Neural cell (in vitro differentiated cells): Measurements from ENCODE around the gene PARK7. TPM values are rescaled to one million over a fixed set of nuclear protein-coding genes. Genes with fewer than 3 reads are reported as not detected.

Source experiments
- H2AFZ ChIP-seq: fragments of 200-600, 300-800 bp; sonication (generic), shearing (Covaris generic); 2 replicates; pipeline ENCODE4 v1.6.0; 2014; ENCODE audit warnings: low read depth, mild to moderate bottlenecking, antibody characterized with exemption, low read length, moderate library complexity
- H3F3A ChIP-seq: fragments of 200-600 bp; shearing (Covaris generic); 2 replicates; pipeline ENCODE4 v1.6.1; 2016; ENCODE audit warnings: mild to moderate bottlenecking, moderate library complexity, mixed read lengths, antibody characterized with exemption, low read length; ENCODE audit not compliant: insufficient read depth, poor library complexity, severe bottlenecking
- H3K27ac ChIP-seq: fragments of 200-600, 300-800 bp; sonication (generic), shearing (Covaris generic); 2 replicates; pipeline ENCODE4 v1.5.1; 2014; ENCODE audit warnings: mild to moderate bottlenecking, low read length, moderate library complexity
- H3K27me3 ChIP-seq: fragments of 300-800, 200-600 bp; sonication (generic), shearing (Covaris generic); 2 replicates; pipeline ENCODE4 v1.6.0; 2014; ENCODE audit warnings: mild to moderate bottlenecking, low read depth, low read length, moderate library complexity; ENCODE audit not compliant: insufficient read depth
- H3K36me3 ChIP-seq: fragments of 300-800, 200-600 bp; sonication (generic), shearing (Covaris generic); 2 replicates; pipeline ENCODE4 v1.5.1; 2014; ENCODE audit warnings: mild to moderate bottlenecking, antibody characterized with exemption, low read length, moderate library complexity; ENCODE audit not compliant: insufficient read depth
- H3K4me2 ChIP-seq: fragments of 300-800, 200-600 bp; sonication (generic), shearing (Covaris generic); 2 replicates; pipeline ENCODE4 v1.6.0; 2014; ENCODE audit warnings: mild to moderate bottlenecking, low read length
- H3K4me3 ChIP-seq: fragments of 300-800, 200-600 bp; sonication (generic), shearing (Covaris generic); 2 replicates; pipeline ENCODE4 v1.5.1; 2014; ENCODE audit warnings: mild to moderate bottlenecking, low read length, moderate library complexity
- H3K79me2 ChIP-seq: fragments of 200-600 bp; shearing (Covaris generic); replicated peaks from 2 replicates; pipeline ENCODE4 v1.6.0; 2014; ENCODE audit warnings: mild to moderate bottlenecking, low read length, moderate library complexity; ENCODE audit not compliant: insufficient read depth
- H3K9ac ChIP-seq: fragments of 300-800, 200-600 bp; sonication (generic), shearing (Covaris generic); 2 replicates; pipeline ENCODE4 v1.6.1; 2016; ENCODE audit warnings: mild to moderate bottlenecking, low read length, mixed read lengths
- H3K9me2 ChIP-seq: fragments of 200-600 bp; shearing (Covaris generic); 2 replicates; pipeline ENCODE4 v1.6.1; 2016; ENCODE audit warnings: mild to moderate bottlenecking, low read length, mixed read lengths; ENCODE audit not compliant: insufficient read depth
- H3K9me3 ChIP-seq: fragments of 200-600, 300-800 bp; sonication (generic), shearing (Covaris generic); 2 replicates; pipeline ENCODE4 v1.6.1; 2016; ENCODE audit warnings: mild to moderate bottlenecking, mixed run types, low read length, moderate library complexity, mixed read lengths
- H4K20me1 ChIP-seq: fragments of 200-600 bp; shearing (Covaris generic); 2 replicates; pipeline ENCODE4 v1.6.1; 2016; ENCODE audit warnings: mild to moderate bottlenecking, mixed run types; ENCODE audit not compliant: insufficient read depth
- EP300 ChIP-seq: fragments of 450-650 bp; conservative IDR thresholded peaks from 2 replicates; pipeline ENCODE4 v1.6.1; 2014; ENCODE audit warnings: antibody characterized with exemption, mild to moderate bottlenecking, moderate library complexity; ENCODE audit not compliant: poor library complexity, severe bottlenecking
- EZH2 ChIP-seq: fragments of 200-600, 300-800 bp; shearing (Covaris generic), sonication (generic); IDR thresholded peaks from 2 replicates; pipeline ENCODE4 v1.6.1; 2014; ENCODE audit warnings: antibody characterized with exemption, low read length, borderline replicate concordance, mild to moderate bottlenecking; ENCODE audit not compliant: insufficient read depth, poor library complexity, severe bottlenecking
- MXI1 ChIP-seq: fragments of 450-650 bp; conservative IDR thresholded peaks from 2 replicates; pipeline ENCODE4 v1.6.1; 2014; ENCODE audit warnings: antibody characterized with exemption, mild to moderate bottlenecking; ENCODE audit not compliant: poor library complexity, severe bottlenecking
- POLR2AphosphoS5 ChIP-seq: IDR thresholded peaks from 2 replicates; pipeline ENCODE4 v1.6.1; 2012
- RAD21 ChIP-seq: fragments of 450-650 bp; conservative IDR thresholded peaks from 2 replicates; pipeline ENCODE4 v1.6.1; 2014; ENCODE audit warnings: antibody characterized with exemption, mild to moderate bottlenecking, moderate library complexity
- SMC3 ChIP-seq: fragments of 450-650 bp; conservative IDR thresholded peaks from 2 replicates; pipeline ENCODE4 v1.6.1; 2014; ENCODE audit warnings: antibody characterized with exemption, mild to moderate bottlenecking, moderate library complexity; ENCODE audit not compliant: poor library complexity
- TAF1 ChIP-seq: IDR thresholded peaks from 2 replicates; pipeline ENCODE4 v1.6.1; 2012; ENCODE audit warnings: low read depth
- polyA plus RNA-seq: library from polyadenylated mRNA; depleted of rRNA; stranded (reverse); fragments of >200 nt; gene quantifications from 2 replicates; pipeline ENCODE4 v1.2.3, GENCODE V29; 2014
- TF ChIP-seq, protein P1 (sequence below): fragments of 450-650 bp; IDR thresholded peaks from 2 replicates; pipeline ENCODE4 v1.5.1; 2014; ENCODE audit warnings: antibody characterized with exemption, mild to moderate bottlenecking, moderate library complexity; ENCODE audit not compliant: poor library complexity, severe bottlenecking
- TF ChIP-seq, protein P2 (sequence below): IDR thresholded peaks from 2 replicates; pipeline ENCODE4 v1.6.1; 2012; ENCODE audit warnings: borderline replicate concordance

Gene PARK7
- polyA plus RNA-seq, 1 donor from 2014 or later = 378 TPM

DNA sequence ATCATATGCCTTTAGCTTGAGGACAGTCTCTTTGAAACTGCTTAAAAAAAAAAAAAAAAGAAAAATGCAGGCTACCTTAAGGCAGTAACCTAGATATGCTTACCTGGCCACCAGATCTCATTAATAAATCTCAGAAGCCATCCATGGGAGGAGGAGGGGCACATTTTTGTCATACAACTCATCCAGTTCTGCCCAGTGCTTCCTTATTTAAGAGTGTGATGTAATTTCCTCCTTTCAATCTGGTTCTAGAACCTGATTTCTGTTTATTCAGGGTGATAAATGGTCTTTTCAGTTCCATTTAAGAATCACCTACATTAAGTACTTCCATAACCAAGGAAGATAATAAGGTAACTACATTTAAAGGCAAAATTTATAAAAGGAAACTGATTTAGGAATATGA, 58.5 kb downstream of the PARK7 start:
- no peak overlapping the region for H3K9ac ChIP-seq
- peaks cover 3% of the 10 kb centered on the region for H3F3A ChIP-seq
- H3K27ac ChIP-seq = no peak overlapping the region
- no peaks in the 10 kb centered on the region for H3K36me3 ChIP-seq
- peaks cover 77% of the 10 kb centered on the region for H3K79me2 ChIP-seq
- no peak overlapping the region for H2AFZ ChIP-seq
- H3K4me3 ChIP-seq = no peak overlapping the region
- H3K4me2 ChIP-seq = no peak overlapping the region
- H3K27me3 ChIP-seq = no peaks in the 10 kb centered on the region
- no peaks in the 10 kb centered on the region for H3K9me3 ChIP-seq
- peaks cover 3% of the 10 kb centered on the region for H4K20me1 ChIP-seq
- H3K9me2 ChIP-seq = no peaks in the 10 kb centered on the region
- TF ChIP-seq SMC3 = no peak
- no peak for TF ChIP-seq POLR2AphosphoS5
- TF ChIP-seq MXI1 = no peak
- TF ChIP-seq RAD21 = no peak
- TF ChIP-seq, protein P1, sequence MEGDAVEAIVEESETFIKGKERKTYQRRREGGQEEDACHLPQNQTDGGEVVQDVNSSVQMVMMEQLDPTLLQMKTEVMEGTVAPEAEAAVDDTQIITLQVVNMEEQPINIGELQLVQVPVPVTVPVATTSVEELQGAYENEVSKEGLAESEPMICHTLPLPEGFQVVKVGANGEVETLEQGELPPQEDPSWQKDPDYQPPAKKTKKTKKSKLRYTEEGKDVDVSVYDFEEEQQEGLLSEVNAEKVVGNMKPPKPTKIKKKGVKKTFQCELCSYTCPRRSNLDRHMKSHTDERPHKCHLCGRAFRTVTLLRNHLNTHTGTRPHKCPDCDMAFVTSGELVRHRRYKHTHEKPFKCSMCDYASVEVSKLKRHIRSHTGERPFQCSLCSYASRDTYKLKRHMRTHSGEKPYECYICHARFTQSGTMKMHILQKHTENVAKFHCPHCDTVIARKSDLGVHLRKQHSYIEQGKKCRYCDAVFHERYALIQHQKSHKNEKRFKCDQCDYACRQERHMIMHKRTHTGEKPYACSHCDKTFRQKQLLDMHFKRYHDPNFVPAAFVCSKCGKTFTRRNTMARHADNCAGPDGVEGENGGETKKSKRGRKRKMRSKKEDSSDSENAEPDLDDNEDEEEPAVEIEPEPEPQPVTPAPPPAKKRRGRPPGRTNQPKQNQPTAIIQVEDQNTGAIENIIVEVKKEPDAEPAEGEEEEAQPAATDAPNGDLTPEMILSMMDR = no peak
- TF ChIP-seq EZH2 = no peak
- TF ChIP-seq TAF1 = no peak
- TF ChIP-seq, protein P2, sequence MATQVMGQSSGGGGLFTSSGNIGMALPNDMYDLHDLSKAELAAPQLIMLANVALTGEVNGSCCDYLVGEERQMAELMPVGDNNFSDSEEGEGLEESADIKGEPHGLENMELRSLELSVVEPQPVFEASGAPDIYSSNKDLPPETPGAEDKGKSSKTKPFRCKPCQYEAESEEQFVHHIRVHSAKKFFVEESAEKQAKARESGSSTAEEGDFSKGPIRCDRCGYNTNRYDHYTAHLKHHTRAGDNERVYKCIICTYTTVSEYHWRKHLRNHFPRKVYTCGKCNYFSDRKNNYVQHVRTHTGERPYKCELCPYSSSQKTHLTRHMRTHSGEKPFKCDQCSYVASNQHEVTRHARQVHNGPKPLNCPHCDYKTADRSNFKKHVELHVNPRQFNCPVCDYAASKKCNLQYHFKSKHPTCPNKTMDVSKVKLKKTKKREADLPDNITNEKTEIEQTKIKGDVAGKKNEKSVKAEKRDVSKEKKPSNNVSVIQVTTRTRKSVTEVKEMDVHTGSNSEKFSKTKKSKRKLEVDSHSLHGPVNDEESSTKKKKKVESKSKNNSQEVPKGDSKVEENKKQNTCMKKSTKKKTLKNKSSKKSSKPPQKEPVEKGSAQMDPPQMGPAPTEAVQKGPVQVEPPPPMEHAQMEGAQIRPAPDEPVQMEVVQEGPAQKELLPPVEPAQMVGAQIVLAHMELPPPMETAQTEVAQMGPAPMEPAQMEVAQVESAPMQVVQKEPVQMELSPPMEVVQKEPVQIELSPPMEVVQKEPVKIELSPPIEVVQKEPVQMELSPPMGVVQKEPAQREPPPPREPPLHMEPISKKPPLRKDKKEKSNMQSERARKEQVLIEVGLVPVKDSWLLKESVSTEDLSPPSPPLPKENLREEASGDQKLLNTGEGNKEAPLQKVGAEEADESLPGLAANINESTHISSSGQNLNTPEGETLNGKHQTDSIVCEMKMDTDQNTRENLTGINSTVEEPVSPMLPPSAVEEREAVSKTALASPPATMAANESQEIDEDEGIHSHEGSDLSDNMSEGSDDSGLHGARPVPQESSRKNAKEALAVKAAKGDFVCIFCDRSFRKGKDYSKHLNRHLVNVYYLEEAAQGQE = no peak
- no peak for TF ChIP-seq EP300

DNA sequence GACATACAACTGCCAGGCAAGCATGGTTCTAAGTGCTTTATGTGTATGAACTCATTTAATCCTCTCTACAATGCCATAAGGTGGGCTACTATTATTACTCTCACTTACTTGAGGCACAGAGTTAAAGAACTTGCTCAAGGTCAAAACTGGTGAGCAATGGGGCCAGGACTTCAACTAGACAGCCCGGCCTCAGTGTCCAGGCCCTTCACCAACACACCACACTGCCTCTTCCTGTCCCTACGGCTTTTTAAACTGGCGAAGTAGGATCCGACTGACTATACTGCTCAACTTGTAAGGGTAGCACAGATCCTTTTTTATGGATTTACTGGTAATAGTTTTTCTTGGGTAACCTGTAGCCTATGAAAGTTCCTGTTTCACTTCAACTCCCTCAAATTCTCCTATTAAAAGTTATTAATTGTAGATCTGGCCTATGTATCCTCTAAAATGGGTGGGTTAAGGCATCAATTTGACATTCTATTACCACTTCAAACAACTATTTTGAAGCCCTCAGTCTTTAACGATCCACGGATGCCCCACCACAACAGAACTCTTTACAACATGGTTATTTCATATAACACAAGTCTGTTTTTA, 60.3 kb downstream of the PARK7 start:
- no peak overlapping the region for H3K4me2 ChIP-seq
- H3K9me2 ChIP-seq = no peaks in the 10 kb centered on the region

More for the DNA sequence above, 60.3 kb downstream of the PARK7 start:
- Histone ChIP-seq H3F3A (peaks cover 3% of the 10 kb centered on the region), H3K36me3 (no peaks in the 10 kb centered on the region), H3K9ac (no peak overlapping the region), H3K79me2 (peaks cover 65% of the 10 kb centered on the region), H3K4me3 (no peak overlapping the region), H3K27ac (no peak overlapping the region), H2AFZ (no peak overlapping the region), H3K27me3 (no peaks in the 10 kb centered on the region), H3K9me3 (no peaks in the 10 kb centered on the region), H4K20me1 (peaks cover 3% of the 10 kb centered on the region)
- TF ChIP-seq POLR2AphosphoS5 (no peak), SMC3 (no peak), MXI1 (no peak), TAF1 (no peak)
- TF ChIP-seq, protein P1 = no peak
